Skeletal muscle tissue (tissue), 4 donors: ENCODE measurements around the gene FBXW8. TPM values are rescaled to one million over a fixed set of nuclear protein-coding genes. Genes with fewer than 3 reads are reported as not detected.

ENCODE experiments used
- H3K27ac ChIP-seq: one replicate; pipeline ENCODE4 v1.7.0; 2013; ENCODE audit warnings: mild to moderate bottlenecking, low read depth, low read length, inconsistent platforms
- H3K27me3 ChIP-seq, 3 donors: one replicate each; pipeline ENCODE4 v1.7.0; 2013; ENCODE audit warnings: low read length in 3 of 3; ENCODE audit not compliant: control insufficient read depth in 3 of 3, insufficient read depth in 3 of 3
- H3K36me3 ChIP-seq, 3 donors: one replicate each; pipeline ENCODE4 v1.7.0; 2013; ENCODE audit warnings: low read length in 3 of 3; ENCODE audit not compliant: control insufficient read depth in 3 of 3, insufficient read depth in 3 of 3
- H3K4me1 ChIP-seq, 3 donors: one replicate each; pipeline ENCODE4 v1.7.0; 2013; ENCODE audit warnings: low read length in 3 of 3, mild to moderate bottlenecking in 3 of 3; ENCODE audit not compliant: control insufficient read depth in 3 of 3, insufficient read depth in 3 of 3
- H3K4me3 ChIP-seq, 3 donors: one replicate each; pipeline ENCODE4 v1.7.0; 2013; ENCODE audit warnings: low read length in 3 of 3
- H3K9ac ChIP-seq, 3 donors: one replicate each; pipeline ENCODE4 v1.7.0; 2013; ENCODE audit warnings: low read length in 3 of 3, mild to moderate bottlenecking in 3 of 3, moderate library complexity in 2 of 3, low read depth in 1 of 3
- H3K9me3 ChIP-seq, 3 donors: one replicate each; pipeline ENCODE4 v1.7.0; 2013; ENCODE audit warnings: low read length in 3 of 3; ENCODE audit not compliant: control insufficient read depth in 3 of 3
- total RNA-seq: library from RNA; depleted of rRNA; stranded (reverse); fragments of >200 nt; gene quantifications from one replicate; pipeline ENCODE4 v1.2.3, GENCODE V29; 2014
- donor health status: Osteomylitis.

FBXW8 gene
- total RNA-seq, 1 donor from 2014 or later, result 8.9 TPM

- H3K9me3 ChIP-seq, result no peaks in the 10 kb centered on the region
- H3K27me3 ChIP-seq, result no peaks in the 10 kb centered on the region
- H3K9ac ChIP-seq, result no peak overlapping the region
- H3K4me1 ChIP-seq, result peaks cover 0 to 13% (median under 1%) of the 10 kb centered on the region in 3 donors
- peaks cover 0 to 4% (median 4%) of the 10 kb centered on the region in 3 donors for H3K36me3 ChIP-seq
- no peak overlapping the region for H3K27ac ChIP-seq
- no peak overlapping the region for H3K4me3 ChIP-seq
Measured at GRCh38 chr12:116964054-116965050, 53.6 kb downstream of the FBXW8 start.

- H3K9ac ChIP-seq, result no peak overlapping the region
- peaks cover 0 to 8% (median 4%) of the 10 kb centered on the region in 3 donors for H3K36me3 ChIP-seq
- no peak overlapping the region for H3K4me3 ChIP-seq
- H3K27ac ChIP-seq, result no peak overlapping the region
- peaks cover 7 to 11% (median 7%) of the 10 kb centered on the region in 3 donors for H3K4me1 ChIP-seq
- no peaks in the 10 kb centered on the region for H3K9me3 ChIP-seq
- no peaks in the 10 kb centered on the region for H3K27me3 ChIP-seq
Measured at GRCh38 chr12:116968986-116969385, 58.2 kb downstream of the FBXW8 start.

- Histone ChIP-seq H3K36me3 (peaks cover 0 to 6% (median 4%) of the 10 kb centered on the region in 3 donors), H3K4me3 (peak overlapping the region in 1 of 3 donors; percentile 11), H3K27ac (no peak overlapping the region), H3K27me3 (no peaks in the 10 kb centered on the region), H3K9me3 (no peaks in the 10 kb centered on the region), H3K4me1 (peaks cover 7 to 11% (median 7%) of the 10 kb centered on the region in 3 donors), H3K9ac (peak overlapping the region in 1 of 3 donors; percentile 15)
Measured at GRCh38 chr12:116969615-116970585, 59.1 kb downstream of the FBXW8 start.

GRCh38 chr12:116971222-116971621 is 60.5 kb downstream of the FBXW8 start:
- Histone ChIP-seq H3K9me3 (no peaks in the 10 kb centered on the region), H3K27ac (no peak overlapping the region), H3K4me1 (peaks cover 7 to 11% (median 7%) of the 10 kb centered on the region in 3 donors), H3K27me3 (no peaks in the 10 kb centered on the region), H3K9ac (no peak overlapping the region), H3K36me3 (peaks cover 0 to 4% (median 4%) of the 10 kb centered on the region in 3 donors), H3K4me3 (no peak overlapping the region)

- no peak overlapping the region for H3K4me3 ChIP-seq
- no peaks in the 10 kb centered on the region for H3K36me3 ChIP-seq
- H3K27ac ChIP-seq, result no peak overlapping the region
- no peaks in the 10 kb centered on the region for H3K27me3 ChIP-seq
- H3K4me1 ChIP-seq, result no peaks in the 10 kb centered on the region
- no peak overlapping the region for H3K9ac ChIP-seq
- H3K9me3 ChIP-seq, result no peaks in the 10 kb centered on the region
Measured at GRCh38 chr12:116975779-116976393, 65.1 kb downstream of the FBXW8 start.

GRCh38 chr12:116977465-116978380 is 67.0 kb downstream of the FBXW8 start:
- H3K4me1 ChIP-seq, result no peaks in the 10 kb centered on the region
- no peaks in the 10 kb centered on the region for H3K36me3 ChIP-seq
- H3K4me3 ChIP-seq, result no peak overlapping the region
- H3K9ac ChIP-seq, result no peak overlapping the region
- no peaks in the 10 kb centered on the region for H3K27me3 ChIP-seq
- H3K27ac ChIP-seq, result no peak overlapping the region
- no peaks in the 10 kb centered on the region for H3K9me3 ChIP-seq

GRCh38 chr12:116978791-116979508 is 68.2 kb downstream of the FBXW8 start:
- Histone ChIP-seq H3K9ac (no peak overlapping the region), H3K4me1 (no peaks in the 10 kb centered on the region), H3K9me3 (no peaks in the 10 kb centered on the region), H3K4me3 (no peak overlapping the region), H3K36me3 (no peaks in the 10 kb centered on the region), H3K27me3 (no peaks in the 10 kb centered on the region), H3K27ac (no peak overlapping the region)

- H3K9me3 ChIP-seq, result no peaks in the 10 kb centered on the region
- H3K27ac ChIP-seq, result no peak overlapping the region
- H3K4me3 ChIP-seq, result no peak overlapping the region
- H3K27me3 ChIP-seq, result no peaks in the 10 kb centered on the region
- H3K9ac ChIP-seq, result no peak overlapping the region
- H3K36me3 ChIP-seq, result peaks cover 0 to under 1% (median 0%) of the 10 kb centered on the region in 3 donors
- no peaks in the 10 kb centered on the region for H3K4me1 ChIP-seq
Measured at GRCh38 chr12:116980083-116980482, 69.3 kb downstream of the FBXW8 start.
